HG03139 (cell line): ENCODE measurements around the gene FLCN.
"Not testable (repeated sequence)": the region's sequence is repeated elsewhere in the genome, so short reads cannot be mapped to it uniquely, and the experiment has no call there.

Experiments
- ATAC-seq: cut with Tn5 transposase; IDR thresholded peaks from one replicate; pipeline ENCODE4 v1.9.1; 2021; ENCODE audit not compliant: unreplicated experiment

The FLCN gene

DNA sequence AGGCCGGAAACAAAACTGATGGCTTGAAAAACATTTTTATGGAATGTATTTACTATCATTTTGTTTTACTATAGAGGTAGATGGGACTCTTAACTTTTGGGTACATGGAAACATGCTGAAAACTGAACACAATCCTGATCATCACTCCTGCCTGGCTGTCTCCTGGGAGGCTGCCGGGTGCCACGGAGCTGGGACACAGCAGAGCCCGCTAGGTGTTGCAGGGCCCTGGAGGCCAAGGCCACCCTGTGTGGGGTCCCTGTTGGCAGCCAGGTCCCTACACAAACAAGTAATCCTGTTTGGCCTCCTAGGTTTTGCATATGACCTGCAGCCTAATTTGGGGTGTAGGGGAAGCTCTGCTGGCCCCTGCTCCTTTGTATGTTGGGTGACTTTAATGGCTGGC lies 48.4 kb downstream of the FLCN start:
- ATAC-seq, result no peak

DNA sequence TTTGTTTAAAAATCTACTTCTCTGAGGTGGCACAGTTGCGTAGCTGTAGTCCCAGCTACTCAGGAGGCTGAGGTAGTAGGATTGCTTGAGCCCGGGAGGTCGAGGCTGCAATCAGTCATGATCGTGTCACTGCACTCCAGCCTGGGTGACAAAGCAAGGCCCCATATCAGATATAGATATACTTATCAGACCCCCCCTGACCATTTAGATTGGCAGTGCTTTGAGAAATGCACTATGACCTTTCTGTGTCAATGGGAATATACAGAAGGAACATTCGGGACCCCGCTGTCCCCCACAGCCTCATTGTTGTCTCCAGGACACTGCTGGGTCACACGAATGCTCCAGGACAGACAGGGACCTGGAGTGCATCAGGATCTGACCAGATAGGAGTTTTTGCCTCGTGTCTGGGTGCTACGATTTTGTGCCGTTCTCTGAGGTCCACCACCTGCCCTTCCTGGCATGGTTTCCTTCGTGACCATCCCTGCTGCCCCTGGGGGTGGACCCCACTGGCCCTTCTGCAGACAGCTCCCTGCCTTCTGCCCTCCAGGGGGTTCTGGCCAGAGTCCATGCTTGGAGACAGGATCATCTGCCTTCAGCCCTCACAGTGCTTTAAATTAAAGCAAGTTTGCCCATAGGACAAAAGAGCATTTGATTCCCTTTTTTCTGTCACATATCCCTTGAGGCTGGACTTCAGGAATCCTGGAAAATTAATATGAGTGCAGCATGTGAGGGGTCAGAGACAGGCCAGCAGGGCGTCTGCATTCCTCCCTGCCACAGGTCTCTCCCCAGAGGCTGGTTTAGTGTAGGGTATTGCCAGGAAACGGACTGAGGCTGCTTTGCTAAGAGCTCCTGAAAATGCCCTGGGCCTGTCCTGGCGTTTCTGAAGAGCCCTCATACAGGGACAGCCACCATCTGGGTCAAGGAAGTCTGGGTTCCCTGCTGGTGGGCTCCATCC lies 50.1 kb downstream of the FLCN start:
- ATAC-seq, result no peak

- no peak for ATAC-seq
These were observed 50.9 kb downstream of the FLCN start for GRCh38 chr17:17186051-17186450.

DNA sequence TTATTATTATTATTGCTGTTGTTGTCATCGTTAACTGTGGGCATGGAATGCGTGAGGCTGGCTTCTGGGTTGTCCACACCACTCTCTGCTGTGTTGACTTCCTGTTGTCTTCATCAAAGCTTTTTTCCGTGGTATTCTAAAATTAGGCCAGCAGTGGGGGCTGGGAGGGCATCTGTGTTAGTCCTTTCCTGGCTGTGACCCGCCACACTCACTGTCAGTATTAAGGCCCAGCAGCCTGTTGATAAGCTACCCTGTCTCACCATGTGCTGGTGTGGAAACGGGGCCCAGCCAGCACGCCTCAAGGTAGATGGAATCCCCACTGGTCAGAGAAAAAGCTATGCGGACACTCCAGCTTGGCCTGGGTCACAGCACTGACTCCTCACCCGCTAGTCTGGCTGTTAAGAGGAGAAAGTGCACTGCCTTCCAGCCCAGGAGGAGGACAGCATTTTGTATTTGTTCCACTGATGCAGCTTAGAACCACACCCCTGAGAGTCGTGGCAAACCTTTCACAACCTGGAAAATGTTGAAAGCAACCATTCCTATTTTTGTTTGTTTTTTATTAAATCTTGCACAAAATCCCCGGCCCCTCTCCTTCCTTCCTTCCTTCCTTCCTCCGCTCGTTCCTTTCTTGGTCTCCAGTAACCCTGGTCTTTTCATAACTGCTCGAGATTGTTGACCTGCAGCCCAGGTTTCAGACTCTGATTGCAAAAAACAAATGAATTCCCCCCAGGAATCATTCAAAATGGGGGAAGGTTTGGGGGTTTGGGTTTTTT lies 51.8 kb downstream of the FLCN start:
- ATAC-seq, result not testable (repeated sequence)

DNA sequence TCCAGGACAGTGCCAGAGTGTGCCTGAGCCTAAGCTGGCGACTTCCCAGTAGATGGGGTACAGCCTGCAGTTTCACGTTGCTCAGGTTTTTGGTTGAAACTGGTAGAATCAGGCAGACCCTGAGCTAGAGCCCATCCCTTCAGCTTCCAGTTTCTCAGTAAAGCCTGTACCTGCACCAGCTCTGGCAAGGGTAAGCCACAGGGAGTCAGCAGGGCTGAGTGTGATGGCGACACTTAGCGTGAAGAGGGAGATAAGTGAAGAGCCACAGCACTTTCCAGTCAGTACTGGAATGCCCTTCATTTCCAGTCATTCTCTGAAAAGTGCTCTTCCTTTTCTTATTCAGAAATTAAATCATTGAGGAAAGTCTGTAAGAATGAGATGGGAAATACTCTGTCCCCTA lies 53.2 kb downstream of the FLCN start:
- ATAC-seq, result no peak

GRCh38 chr17:17182598-17183136 lies 54.3 kb downstream of the FLCN start:
- ATAC-seq, result no peak

DNA sequence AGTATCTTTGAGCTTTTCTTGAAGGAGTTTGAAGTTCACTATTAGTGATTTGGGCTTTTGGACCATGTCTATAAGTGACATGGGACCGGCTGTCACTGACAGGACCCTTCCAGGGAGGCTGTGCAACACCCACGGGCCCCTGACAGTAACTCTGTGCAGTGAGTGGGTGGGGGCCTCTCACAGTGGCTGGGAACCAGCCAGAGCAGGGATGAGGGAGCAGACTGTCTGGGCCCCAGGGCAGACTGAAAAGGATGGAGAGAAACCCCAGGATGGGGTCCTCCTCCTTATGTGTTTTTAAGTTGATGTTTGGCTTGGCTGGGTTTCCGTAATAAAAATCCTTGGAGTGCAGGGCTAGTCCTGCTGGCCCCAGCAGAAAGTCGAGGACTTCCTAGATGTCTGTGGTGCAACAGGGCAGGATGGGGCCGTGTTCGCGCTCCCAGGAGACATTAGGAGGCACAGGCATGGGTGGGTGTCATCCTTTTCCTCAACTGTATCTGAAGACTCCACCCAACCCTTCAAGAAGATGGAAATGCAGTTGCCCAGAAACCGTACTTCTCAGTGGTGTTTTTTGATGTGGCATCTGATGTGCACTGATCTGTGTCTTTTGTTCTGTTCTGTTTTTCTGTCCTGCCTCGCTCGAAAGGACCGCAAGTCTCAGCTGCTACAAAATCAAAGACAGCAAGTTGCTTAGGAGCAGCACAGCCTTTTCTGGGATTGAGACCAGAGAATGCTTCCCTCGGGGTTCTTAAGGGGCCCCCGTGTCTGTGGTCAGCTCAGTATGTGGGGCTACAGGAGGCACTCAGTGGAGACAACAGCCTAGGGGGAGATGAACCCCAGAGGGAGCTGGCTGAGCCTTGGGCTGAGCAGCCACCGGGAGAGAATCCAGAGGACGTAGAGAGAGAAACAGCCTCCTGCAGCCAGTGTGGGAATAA lies 55.0 kb downstream of the FLCN start:
- no peak for ATAC-seq

GRCh38 chr17:17180741-17181525 lies 56.0 kb downstream of the FLCN start:
- ATAC-seq, result no peak

GRCh38 chr17:17180141-17180603 lies 56.8 kb downstream of the FLCN start:
- ATAC-seq, result no peak

DNA sequence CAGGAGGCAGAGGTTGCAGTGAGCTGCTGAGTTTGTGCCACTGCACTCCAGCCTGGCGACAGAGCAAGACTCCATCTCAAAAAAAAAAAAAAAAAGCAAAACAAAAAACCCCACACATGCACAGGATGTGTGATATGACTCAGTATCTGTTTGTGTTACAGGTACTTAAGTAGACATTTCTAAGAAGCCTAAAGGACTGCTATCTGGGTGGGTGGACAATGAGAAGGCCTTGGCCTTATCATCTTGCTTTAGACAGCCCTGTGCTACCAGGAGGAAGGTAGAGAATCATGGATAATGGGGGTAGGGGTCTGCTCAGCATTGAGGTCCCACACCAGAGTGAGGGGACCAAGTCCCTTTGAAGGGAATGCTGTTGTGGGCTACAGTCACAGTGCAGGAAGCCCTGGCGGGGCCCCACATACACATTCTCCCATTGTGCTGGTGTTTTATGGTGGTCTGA lies 57.6 kb downstream of the FLCN start:
- ATAC-seq, result no peak

DNA sequence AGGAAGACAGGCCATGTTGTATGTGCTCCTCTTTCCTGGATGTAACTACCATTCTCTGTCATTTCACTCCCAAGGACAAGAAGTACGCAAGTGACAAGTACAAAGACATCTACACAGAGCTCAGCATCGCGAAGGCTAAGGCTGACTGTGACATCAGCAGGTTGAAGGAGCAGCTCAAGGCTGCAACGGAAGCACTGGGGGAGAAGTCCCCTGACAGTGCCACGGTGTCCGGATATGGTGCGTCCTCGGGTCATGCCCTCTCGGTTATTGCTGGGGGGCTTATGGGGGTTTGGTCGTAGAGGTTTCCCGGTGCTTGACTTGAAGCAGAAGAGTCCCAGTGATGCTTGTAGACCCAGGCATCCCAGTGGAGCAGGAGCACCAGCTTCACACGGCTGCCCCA lies 59.8 kb downstream of the FLCN start:
- no peak for ATAC-seq

DNA sequence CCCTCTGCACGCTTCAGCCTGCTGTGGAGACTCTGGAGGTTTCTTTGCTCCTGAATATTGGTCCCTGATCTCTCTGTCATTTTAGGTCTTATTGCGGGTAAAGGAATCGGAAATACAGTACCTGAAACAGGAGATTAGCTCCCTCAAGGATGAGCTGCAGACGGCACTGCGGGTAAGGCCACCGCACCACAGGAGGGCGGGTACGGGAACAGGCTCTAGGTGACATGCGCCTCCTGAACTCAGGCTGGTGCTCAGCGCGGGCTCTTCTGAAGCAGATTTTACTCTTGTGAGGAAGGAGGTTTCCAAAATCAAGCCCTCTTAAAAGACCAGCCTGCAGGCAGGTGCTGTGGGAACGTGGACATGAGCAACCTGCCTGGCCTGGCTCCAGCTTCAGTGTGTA lies 60.6 kb downstream of the FLCN start:
- no peak for ATAC-seq

- peak; percentile 59 for ATAC-seq
These were observed 61.1 kb downstream of the FLCN start for GRCh38 chr17:17175917-17176316.

DNA sequence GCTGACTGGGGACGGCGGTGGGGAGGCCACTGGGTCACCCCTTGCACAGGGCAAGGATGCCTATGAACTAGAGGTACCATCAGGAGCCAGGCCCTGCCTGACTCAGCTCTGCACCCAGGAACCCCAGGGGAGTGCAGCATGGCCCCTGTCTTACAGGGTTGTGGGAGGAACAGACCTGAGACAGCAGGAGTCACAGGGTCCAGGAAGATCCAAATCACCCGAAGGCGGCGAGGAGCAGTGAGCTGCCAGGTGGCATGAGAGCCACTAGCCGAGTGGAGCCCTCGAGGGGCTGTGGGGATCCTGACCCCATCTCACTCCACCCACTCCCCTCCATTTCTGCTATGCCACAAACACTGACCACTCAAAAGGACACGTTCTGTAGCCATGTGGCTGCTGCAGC lies 61.6 kb downstream of the FLCN start:
- ATAC-seq, result no peak

DNA sequence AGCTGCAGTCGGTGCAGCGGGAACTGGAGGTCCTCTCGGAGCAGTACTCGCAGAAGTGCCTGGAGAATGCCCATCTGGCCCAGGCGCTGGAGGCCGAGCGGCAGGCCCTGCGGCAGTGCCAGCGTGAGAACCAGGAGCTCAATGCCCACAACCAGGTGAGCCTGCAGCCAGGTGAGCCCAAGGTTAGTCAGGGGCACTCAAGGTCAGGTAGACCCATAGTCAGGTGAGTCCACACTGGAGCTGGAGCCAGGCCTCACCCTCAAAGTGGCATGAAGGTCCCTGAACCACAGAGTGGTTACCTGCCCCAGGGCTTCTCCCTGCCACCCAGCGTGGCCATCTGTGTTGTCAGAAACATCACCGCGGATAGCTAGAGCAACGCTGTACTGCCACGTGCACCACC lies 63.0 kb downstream of the FLCN start:
- no peak for ATAC-seq

- no peak for ATAC-seq
These were observed 64.0 kb downstream of the FLCN start for GRCh38 chr17:17172990-17173389.

- ATAC-seq, result no peak
These were observed 64.7 kb downstream of the FLCN start for GRCh38 chr17:17172001-17172939.

- no peak for ATAC-seq
These were observed 65.8 kb downstream of the FLCN start for GRCh38 chr17:17171186-17171585.
